H1 (cell line): Measurements from ENCODE around the gene BCL11A. TPM values are rescaled to one million over a fixed set of nuclear protein-coding genes. Genes with fewer than 3 reads are reported as not detected.

ENCODE experiments used
- CTCF ChIA-PET: fragments of 300-600 bp; sonication (Branson Sonifier 250); formaldehyde crosslinking; loops from one replicate; lab custom pipeline; 2021; ENCODE audit not compliant: partially characterized antibody; lab: Charles Lee
- POLR2A ChIA-PET: fragments of 300-600 bp; sonication (Branson Sonifier 250); formaldehyde crosslinking; loops from one replicate; lab custom pipeline; 2021; ENCODE audit warnings: inconsistent platforms; ENCODE audit not compliant: partially characterized antibody; lab: Charles Lee
- DNase-seq, 2 experiments: peaks; one replicate each; pipeline versions ENCODE4 v3.0.0 to v3.0.0-alpha.2; 2010 to 2022; ENCODE audit warnings: low spot score in 2 of 2, low read depth in 1 of 2, mixed read lengths in 1 of 2
- FAIRE-seq: peaks from 2 replicates; lab custom pipeline; 2011; peaks lifted over from hg19 to GRCh38; lab: Jason Lieb, UNC
- H2AFZ ChIP-seq: 2 replicates; pipeline ENCODE4 v1.8.1; 2012; ENCODE audit warnings: low read length, inconsistent platforms
- H2AK5ac ChIP-seq: 2 replicates; pipeline ENCODE4 v1.6.1; 2013; ENCODE audit warnings: low read depth, low read length
- H2BK120ac ChIP-seq: replicated peaks from 2 replicates; pipeline ENCODE3; 2013; ENCODE audit warnings: low read depth, low read length, inconsistent platforms
- H2BK12ac ChIP-seq: 2 replicates; pipeline ENCODE4 v1.6.1; 2013; ENCODE audit warnings: low read depth, low read length
- H2BK15ac ChIP-seq: 2 replicates; pipeline ENCODE4 v1.6.1; 2013; ENCODE audit warnings: low read length
- H2BK20ac ChIP-seq: 2 replicates; pipeline ENCODE4 v1.6.1; 2013; ENCODE audit warnings: low read length
- H2BK5ac ChIP-seq: 2 replicates; pipeline ENCODE4 v1.6.1; 2013; ENCODE audit warnings: low read depth, low read length
- H3K14ac ChIP-seq: 2 replicates; pipeline ENCODE4 v1.6.1; 2013; ENCODE audit warnings: inconsistent platforms; ENCODE audit not compliant: insufficient read length
- H3K18ac ChIP-seq: 2 replicates; pipeline ENCODE4 v1.6.1; 2013; ENCODE audit warnings: low read length; ENCODE audit errors: extremely low read depth
- H3K23ac ChIP-seq: 2 replicates; pipeline ENCODE4 v1.6.1; 2013; ENCODE audit warnings: inconsistent platforms; ENCODE audit not compliant: insufficient read length
- H3K23me2 ChIP-seq: 2 replicates; pipeline ENCODE4 v1.6.1; 2013; ENCODE audit warnings: low read depth, low read length
- H3K27ac ChIP-seq: 2 replicates; pipeline ENCODE4 v1.6.1; 2011; ENCODE audit warnings: low read depth, low read length, inconsistent platforms
- H3K27me3 ChIP-seq, 4 experiments: replicated peaks in 1 of 4; 1 replicate in 1 of 4; 2 replicates in 3 of 4; pipeline versions ENCODE4 v1.6.1 to v1.8.1; 2011 to 2013; ENCODE audit warnings: low read length in 3 of 4, mild to moderate bottlenecking in 3 of 4, inconsistent platforms in 2 of 4, mixed read lengths in 2 of 4, moderate library complexity in 1 of 4; ENCODE audit not compliant: control insufficient read depth in 3 of 4, insufficient read depth in 3 of 4; ENCODE audit errors: extremely low read depth in 1 of 4
- H3K36me3 ChIP-seq, 4 experiments: 2 replicates each; pipeline versions ENCODE4 v1.6.1 to v1.8.1; 2011 to 2013; ENCODE audit warnings: mild to moderate bottlenecking in 4 of 4, low read length in 3 of 4, moderate library complexity in 2 of 4, control low read depth in 1 of 4, inconsistent platforms in 1 of 4; ENCODE audit not compliant: insufficient read depth in 4 of 4, control insufficient read depth in 2 of 4
- H3K4ac ChIP-seq: replicated peaks from 2 replicates; pipeline ENCODE3; 2013; ENCODE audit warnings: low read length, low read depth, mixed read lengths, inconsistent platforms; ENCODE audit not compliant: insufficient read length
- H3K4me1 ChIP-seq, 4 experiments: replicated peaks in 1 of 4; 1 replicate in 1 of 4; 2 replicates in 3 of 4; pipeline versions ENCODE4 v1.6.1 to v1.8.1; 2011 to 2013; ENCODE audit warnings: low read length in 3 of 4, inconsistent platforms in 2 of 4, mixed read lengths in 1 of 4; ENCODE audit not compliant: insufficient read depth in 4 of 4, control insufficient read depth in 3 of 4
- H3K4me2 ChIP-seq, 2 experiments: 2 replicates each; pipeline versions ENCODE4 v1.6.1 to v1.8.1; 2011 to 2013; ENCODE audit warnings: low read depth in 2 of 2, low read length in 2 of 2, control low read depth in 1 of 2, inconsistent platforms in 1 of 2, mild to moderate bottlenecking in 1 of 2; ENCODE audit not compliant: insufficient read depth in 1 of 2
- H3K4me3 ChIP-seq, 4 experiments: fragments of 200-600, 300-600 bp in 1 of 4; sonication (generic), shearing (Covaris generic), sonication (Bioruptor Twin) in 1 of 4; 2 replicates each; pipeline versions ENCODE4 v1.5.1 to v1.8.1; 2011 to 2016; ENCODE audit warnings: low read length in 4 of 4, low read depth in 3 of 4, control low read depth in 2 of 4, inconsistent platforms in 2 of 4, mild to moderate bottlenecking in 2 of 4, mixed read lengths in 1 of 4, moderate library complexity in 1 of 4; ENCODE audit not compliant: insufficient read depth in 2 of 4; ENCODE audit errors: extremely low read depth in 1 of 4
- H3K56ac ChIP-seq: replicated peaks from 2 replicates; pipeline ENCODE3; 2013; ENCODE audit warnings: low read depth, mild to moderate bottlenecking, mixed read lengths, low read length, inconsistent platforms; ENCODE audit not compliant: insufficient read length
- H3K79me1 ChIP-seq: 2 replicates; pipeline ENCODE4 v1.6.1; 2013; ENCODE audit warnings: low read depth, low read length, control low read depth
- H3K79me2 ChIP-seq, 2 experiments: 2 replicates each; pipeline versions ENCODE4 v1.6.1 to v1.8.1; 2012 to 2013; ENCODE audit warnings: low read length in 2 of 2, mild to moderate bottlenecking in 2 of 2, inconsistent platforms in 1 of 2; ENCODE audit not compliant: insufficient read depth in 2 of 2, control insufficient read depth in 1 of 2
- H3K9ac ChIP-seq, 4 experiments: replicated peaks in 1 of 4; 1 replicate in 1 of 4; 2 replicates in 3 of 4; pipeline versions ENCODE4 v1.6.1 to v1.8.1; 2011 to 2013; ENCODE audit warnings: low read depth in 3 of 4, low read length in 3 of 4, control low read depth in 2 of 4, mild to moderate bottlenecking in 2 of 4, moderate library complexity in 2 of 4, inconsistent platforms in 1 of 4; ENCODE audit errors: extremely low read depth in 1 of 4
- H3K9me3 ChIP-seq, 2 experiments: 2 replicates each; pipeline versions ENCODE4 v1.6.1 to v1.8.1; 2012 to 2013; ENCODE audit warnings: mild to moderate bottlenecking in 2 of 2, moderate library complexity in 2 of 2, control low read depth in 1 of 2, inconsistent platforms in 1 of 2, low read depth in 1 of 2, low read length in 1 of 2, mixed read lengths in 1 of 2; ENCODE audit not compliant: insufficient read depth in 2 of 2
- H4K20me1 ChIP-seq, 2 experiments: replicated peaks in 1 of 2; 2 replicates each; pipeline versions ENCODE3 to v1.8.1; 2011 to 2013; ENCODE audit warnings: inconsistent platforms in 2 of 2, low read length in 2 of 2, mild to moderate bottlenecking in 1 of 2; ENCODE audit not compliant: insufficient read depth in 2 of 2, control insufficient read depth in 1 of 2
- H4K5ac ChIP-seq: 2 replicates; pipeline ENCODE4 v1.6.1; 2013; ENCODE audit warnings: low read length, low read depth, mixed read lengths, inconsistent platforms; ENCODE audit not compliant: insufficient read length
- H4K8ac ChIP-seq: 2 replicates; pipeline ENCODE4 v1.8.0; 2013; ENCODE audit warnings: mild to moderate bottlenecking, moderate library complexity, low read length, inconsistent platforms; ENCODE audit not compliant: insufficient read depth; ENCODE audit errors: extremely low read depth
- H4K91ac ChIP-seq: replicated peaks from 2 replicates; pipeline ENCODE3; 2013; ENCODE audit warnings: low read length, mixed read lengths, inconsistent platforms; ENCODE audit not compliant: insufficient read length
- ATF2 ChIP-seq: IDR thresholded peaks from 2 replicates; pipeline ENCODE4 v1.6.1; 2012; ENCODE audit warnings: low read length, inconsistent platforms
- BACH1 ChIP-seq: IDR thresholded peaks from 2 replicates; pipeline ENCODE4 v1.6.1; 2012; ENCODE audit warnings: low read length, improper control_type of control experiment
- BRCA1 ChIP-seq: IDR thresholded peaks from 2 replicates; pipeline ENCODE4 v1.6.1; 2012; ENCODE audit warnings: low read depth, low read length, improper control_type of control experiment
- CHD1 ChIP-seq: IDR thresholded peaks from 2 replicates; pipeline ENCODE4 v1.6.1; 2012; ENCODE audit warnings: low read depth, low read length, improper control_type of control experiment
- GABPA ChIP-seq: IDR thresholded peaks from 2 replicates; pipeline ENCODE4 v1.6.1; 2011; ENCODE audit warnings: mild to moderate bottlenecking, low read length, moderate library complexity, borderline replicate concordance; ENCODE audit not compliant: insufficient read depth
- SIRT6 ChIP-seq: IDR thresholded peaks from one replicate; pipeline ENCODE4 v1.7.1; 2012; ENCODE audit warnings: low read length, inconsistent platforms
- SP1 ChIP-seq: IDR thresholded peaks from 2 replicates; pipeline ENCODE4 v1.6.1; 2011; ENCODE audit warnings: low read depth, low read length
- WGBS, 2 experiments: shearing (Covaris generic) in 1 of 2; methylation state at CpG; one replicate each; pipeline versions ENCODE4 v1.1.6 to v1.1.7; 2013 to 2015; ENCODE audit warnings: low lambda C conversion rate in 2 of 2, mixed read lengths in 2 of 2, inconsistent platforms in 1 of 2, low coverage in 1 of 2, missing lambda C conversion rate in 1 of 2; ENCODE audit not compliant: insufficient replicate concordance in 2 of 2, insufficient coverage in 1 of 2, insufficient read length in 1 of 2; ENCODE audit errors: extremely low coverage in 1 of 2, missing lambda C conversion rate in 1 of 2; 5-methylcytosine and 5-hydroxymethylcytosine counted together
- polyA plus RNA-seq, 7 experiments: library from polyadenylated mRNA; depleted of rRNA in 3 of 7; stranded (reverse) in 5 of 7; unstranded in 2 of 7; fragments of >200 nt in 5 of 7; fragments of 200-250 nt in 2 of 7; gene quantifications; 1 replicate in 5 of 7; 2 replicates in 1 of 7; 4 replicates in 1 of 7; pipeline versions ENCODE4 v1.2.1 to v1.2.3, GENCODE V29; 2011 to 2013; ENCODE audit warnings: missing spikeins in 2 of 7, mixed read lengths in 2 of 7
- total RNA-seq: library from RNA; stranded (reverse); fragmentation: NEBNext Ultra II Directional; extraction: Animal tissue kit (Norgen Biotek cat#: 25700); gene quantifications from 2 replicates; pipeline ENCODE4 v1.2.1, GENCODE V29; 2021

BCL11A gene
- total and polyA plus RNA-seq, 2 of the 8 experiments (the other 6 are each of a cell fraction or from before 2014, with no cell fraction given) = 11.9 to 59.3 TPM

- POLR2A ChIA-PET = interaction anchor here (0.9 kb wide), 1 partner anchor 33 kb away, joined by 3 read pairs; no protein-coding TSS in a partner anchor
- Histone ChIP-seq H2BK20ac (no peak overlapping the region), H4K8ac (no peak overlapping the region), H3K36me3 (no peaks in the 10 kb centered on the region), H3K27ac (no peak overlapping the region), H4K20me1 (no peaks in the 10 kb centered on the region), H3K79me1 (no peaks in the 10 kb centered on the region), H3K9ac (no peak overlapping the region; a peak in 1 of 7 replicates), H3K4me2 (no peak overlapping the region), H2BK12ac (no peak overlapping the region), H3K56ac (no peak overlapping the region), H2AK5ac (no peak overlapping the region), H2BK15ac (no peak overlapping the region), H3K23ac (no peak overlapping the region), H2BK5ac (no peak overlapping the region), H3K27me3 (peaks cover 1 to 12% (median 10%) of the 10 kb centered on the region in 4 experiments; a peak in 6 of 7 replicates), H3K14ac (no peak overlapping the region), H4K5ac (no peak overlapping the region), H3K4me1 (no peaks in the 10 kb centered on the region), H3K79me2 (no peaks in the 10 kb centered on the region), H2AFZ (no peak overlapping the region), H2BK120ac (no peak overlapping the region), H3K9me3 (no peaks in the 10 kb centered on the region), H3K23me2 (no peaks in the 10 kb centered on the region; the same call in 1 of the 2 replicates), H3K4me3 (no peak overlapping the region), H3K18ac (no peak overlapping the region), H4K91ac (no peak overlapping the region), H3K4ac (no peak overlapping the region)
- FAIRE-seq = no peak
- 81% methylated on average over 5 of the region's 5 CpGs; no CpG with 5 or more reads in 1 of the 2 experiments for WGBS, 2 experiments
- CTCF ChIA-PET = interaction anchor here (1.2 to 16.0 kb wide), 9 partner anchors 12 to 435 kb away, joined by 3 to 240 read pairs (median 6); no protein-coding TSS in a partner anchor
- DNase-seq = no peak
- TF ChIP-seq SP1 (no peak), GABPA (no peak), SIRT6 (no peak), BACH1 (no peak), BRCA1 (no peak), ATF2 (no peak), CHD1 (no peak)
Measured at GRCh38 chr2:60583604-60584003, 30.1 kb upstream of the BCL11A start.
